ENCODE data around the gene F2RL1.

The F2RL1 gene

DNA sequence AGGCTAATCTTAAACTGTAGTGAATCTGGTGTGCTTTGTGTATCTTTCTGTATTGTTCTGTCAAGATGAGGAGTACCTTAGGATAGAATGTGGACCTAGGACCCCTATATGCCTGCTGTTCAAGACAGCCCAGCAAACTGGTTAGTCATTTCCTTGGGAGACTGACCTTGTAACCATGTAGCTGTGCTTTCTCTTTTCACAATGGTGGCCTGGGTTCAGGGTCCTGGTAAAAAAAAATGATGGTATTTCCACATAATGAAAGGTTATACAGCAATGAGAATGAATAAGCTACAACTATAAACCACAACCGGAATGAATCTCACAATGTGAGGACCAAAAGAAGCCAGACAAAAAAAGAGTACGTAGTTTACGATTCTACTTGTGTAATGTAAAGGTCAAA is 36.4 kb upstream of the F2RL1 start:
- no peak for TF ChIP-seq ZBTB7A (IDR thresholded peaks at IDR 0.05; ENCODE audit: low read depth)
- TF ChIP-seq EP300 (IDR thresholded peaks at IDR 0.05; ENCODE audit: borderline replicate concordance) = no peak

DNA sequence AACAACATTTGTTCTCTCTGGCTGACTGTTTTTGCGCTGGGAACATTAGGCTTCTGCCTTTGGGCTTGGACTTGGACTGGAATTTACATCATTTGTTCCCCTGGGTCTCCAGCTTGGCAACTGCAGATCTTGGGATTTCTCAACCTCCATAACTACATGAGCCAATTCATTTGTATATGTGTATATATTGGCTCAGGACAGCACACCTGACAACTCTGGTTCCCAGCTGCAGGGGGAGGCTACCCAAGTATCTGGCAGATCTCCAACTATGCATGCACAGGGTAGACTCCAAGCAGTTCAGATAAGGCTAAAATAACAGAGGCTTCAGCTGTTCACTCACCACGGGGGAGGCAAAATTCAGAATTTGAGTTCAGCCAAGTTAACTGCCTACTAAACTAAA is 31.6 kb upstream of the F2RL1 start:
- TF ChIP-seq, protein P1, sequence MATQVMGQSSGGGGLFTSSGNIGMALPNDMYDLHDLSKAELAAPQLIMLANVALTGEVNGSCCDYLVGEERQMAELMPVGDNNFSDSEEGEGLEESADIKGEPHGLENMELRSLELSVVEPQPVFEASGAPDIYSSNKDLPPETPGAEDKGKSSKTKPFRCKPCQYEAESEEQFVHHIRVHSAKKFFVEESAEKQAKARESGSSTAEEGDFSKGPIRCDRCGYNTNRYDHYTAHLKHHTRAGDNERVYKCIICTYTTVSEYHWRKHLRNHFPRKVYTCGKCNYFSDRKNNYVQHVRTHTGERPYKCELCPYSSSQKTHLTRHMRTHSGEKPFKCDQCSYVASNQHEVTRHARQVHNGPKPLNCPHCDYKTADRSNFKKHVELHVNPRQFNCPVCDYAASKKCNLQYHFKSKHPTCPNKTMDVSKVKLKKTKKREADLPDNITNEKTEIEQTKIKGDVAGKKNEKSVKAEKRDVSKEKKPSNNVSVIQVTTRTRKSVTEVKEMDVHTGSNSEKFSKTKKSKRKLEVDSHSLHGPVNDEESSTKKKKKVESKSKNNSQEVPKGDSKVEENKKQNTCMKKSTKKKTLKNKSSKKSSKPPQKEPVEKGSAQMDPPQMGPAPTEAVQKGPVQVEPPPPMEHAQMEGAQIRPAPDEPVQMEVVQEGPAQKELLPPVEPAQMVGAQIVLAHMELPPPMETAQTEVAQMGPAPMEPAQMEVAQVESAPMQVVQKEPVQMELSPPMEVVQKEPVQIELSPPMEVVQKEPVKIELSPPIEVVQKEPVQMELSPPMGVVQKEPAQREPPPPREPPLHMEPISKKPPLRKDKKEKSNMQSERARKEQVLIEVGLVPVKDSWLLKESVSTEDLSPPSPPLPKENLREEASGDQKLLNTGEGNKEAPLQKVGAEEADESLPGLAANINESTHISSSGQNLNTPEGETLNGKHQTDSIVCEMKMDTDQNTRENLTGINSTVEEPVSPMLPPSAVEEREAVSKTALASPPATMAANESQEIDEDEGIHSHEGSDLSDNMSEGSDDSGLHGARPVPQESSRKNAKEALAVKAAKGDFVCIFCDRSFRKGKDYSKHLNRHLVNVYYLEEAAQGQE (IDR thresholded peaks at IDR 0.05; ENCODE audit: low read depth) = no peak
- TF ChIP-seq NFIC (IDR thresholded peaks at IDR 0.05) = peak; percentile 39; the same call in 1 of the 2 replicates

DNA sequence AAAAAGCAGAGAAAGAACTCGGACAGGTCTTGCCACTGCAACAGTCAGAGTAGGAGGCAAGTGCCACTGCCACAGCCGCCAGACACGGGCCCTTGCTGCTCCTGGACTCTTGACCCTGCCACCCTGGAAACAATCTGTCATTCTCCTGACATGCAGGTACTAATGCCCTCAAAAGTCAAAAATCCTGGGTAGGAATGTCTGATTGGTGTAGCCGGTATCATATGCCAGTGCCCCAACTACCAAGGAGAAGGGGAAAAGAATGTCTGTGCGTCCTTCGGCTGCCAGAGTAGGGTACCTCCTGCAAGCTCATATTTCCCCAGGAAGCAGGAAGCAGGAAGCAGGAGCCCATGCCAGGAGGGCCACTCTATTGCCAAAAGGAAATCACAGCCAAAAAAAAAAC is 30.5 kb upstream of the F2RL1 start:
- 0 out of 2 replicates have a peak, but pooled peaks have one; percentile 22 for TF ChIP-seq NFIC (IDR thresholded peaks at IDR 0.05)
- no peak for TF ChIP-seq EGR1 (IDR thresholded peaks at IDR 0.05)

DNA sequence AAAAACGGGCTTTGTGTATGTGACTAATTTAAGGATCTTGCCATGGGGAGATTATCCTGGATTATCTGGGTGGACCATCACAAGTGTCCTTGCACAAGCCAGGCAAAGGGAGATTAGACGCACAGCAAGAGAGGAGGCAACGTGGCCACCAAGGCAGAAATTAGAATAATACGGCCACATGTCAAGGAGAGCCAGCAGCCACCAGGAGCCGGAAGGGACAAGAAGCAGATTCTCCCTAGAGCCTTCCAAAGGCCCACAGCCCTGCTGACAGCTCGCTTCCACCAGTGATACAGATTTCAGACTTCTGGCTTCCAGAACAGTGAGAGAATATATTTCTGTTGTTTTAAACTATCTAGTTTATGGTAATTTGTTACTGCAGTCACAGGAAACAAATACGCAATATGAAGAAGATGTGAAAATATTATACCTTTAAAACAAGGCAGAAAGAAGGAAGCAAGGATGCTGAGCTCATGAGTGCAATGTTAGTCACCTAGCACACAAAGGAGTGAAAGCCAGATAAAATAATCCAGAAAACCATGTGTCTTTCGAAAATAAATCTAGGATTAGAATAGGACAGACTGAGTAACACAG is 28.7 kb upstream of the F2RL1 start:
- TF ChIP-seq, protein P2, sequence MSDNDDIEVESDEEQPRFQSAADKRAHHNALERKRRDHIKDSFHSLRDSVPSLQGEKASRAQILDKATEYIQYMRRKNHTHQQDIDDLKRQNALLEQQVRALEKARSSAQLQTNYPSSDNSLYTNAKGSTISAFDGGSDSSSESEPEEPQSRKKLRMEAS (IDR thresholded peaks at IDR 0.05) = no peak
- TF ChIP-seq ZBTB7A (IDR thresholded peaks at IDR 0.05; ENCODE audit: low read depth) (no peak), EP300 (IDR thresholded peaks at IDR 0.05; ENCODE audit: borderline replicate concordance) (no peak), RAD21 (IDR thresholded peaks at IDR 0.05; ENCODE audit: low read depth) (no peak), NFIC (IDR thresholded peaks at IDR 0.05) (no peak), CREB1 (IDR thresholded peaks at IDR 0.05; ENCODE audit: low read depth) (no peak), TAF1 (IDR thresholded peaks at IDR 0.05; ENCODE audit: low read depth) (no peak), FOXM1 (IDR thresholded peaks at IDR 0.05; ENCODE audit: borderline replicate concordance, low read depth) (no peak), TCF12 (IDR thresholded peaks at IDR 0.05; ENCODE audit: low read depth) (no peak), TEAD4 (IDR thresholded peaks at IDR 0.05) (no peak), EGR1 (IDR thresholded peaks at IDR 0.05) (no peak)
- TF ChIP-seq, protein P1 (IDR thresholded peaks at IDR 0.05; ENCODE audit: low read depth) = no peak
- TF ChIP-seq, protein P3, sequence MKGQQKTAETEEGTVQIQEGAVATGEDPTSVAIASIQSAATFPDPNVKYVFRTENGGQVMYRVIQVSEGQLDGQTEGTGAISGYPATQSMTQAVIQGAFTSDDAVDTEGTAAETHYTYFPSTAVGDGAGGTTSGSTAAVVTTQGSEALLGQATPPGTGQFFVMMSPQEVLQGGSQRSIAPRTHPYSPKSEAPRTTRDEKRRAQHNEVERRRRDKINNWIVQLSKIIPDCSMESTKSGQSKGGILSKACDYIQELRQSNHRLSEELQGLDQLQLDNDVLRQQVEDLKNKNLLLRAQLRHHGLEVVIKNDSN (IDR thresholded peaks at IDR 0.05) = no peak

DNA sequence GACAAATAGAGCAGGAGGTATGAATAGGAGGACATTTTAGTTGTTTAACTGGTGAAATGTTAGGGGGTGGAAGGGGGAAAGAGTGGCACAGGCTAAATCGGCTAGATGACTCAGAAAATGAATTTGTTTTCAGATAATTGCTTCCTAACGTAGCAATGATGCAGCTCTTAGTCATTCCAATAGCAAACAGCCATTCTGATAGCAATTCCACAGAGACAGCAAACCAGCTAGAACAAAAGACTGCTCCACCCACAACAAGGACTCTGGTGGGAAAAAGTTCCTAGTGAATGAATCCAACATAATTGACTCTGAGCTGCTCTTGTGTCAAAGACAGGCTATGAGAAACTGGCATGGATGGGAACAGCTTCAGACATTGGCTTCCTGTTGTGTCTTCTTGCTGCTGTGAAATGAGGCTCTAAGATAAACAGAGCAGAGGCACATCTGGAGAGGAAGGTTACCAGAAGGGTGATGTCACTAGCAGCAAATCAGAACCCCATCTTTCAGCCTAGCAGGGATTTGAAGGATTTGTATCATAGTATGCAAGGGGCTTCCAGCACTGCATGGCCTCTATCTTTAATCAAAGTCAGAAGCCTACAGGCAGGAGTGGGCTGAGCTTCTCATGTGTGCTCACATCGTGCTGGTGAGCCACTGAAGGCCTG is 28.1 kb upstream of the F2RL1 start:
- TF ChIP-seq, protein P2 (IDR thresholded peaks at IDR 0.05) = no peak
- 0 out of 2 replicates have a peak, but pooled peaks have one; percentile 10 for TF ChIP-seq TEAD4 (IDR thresholded peaks at IDR 0.05)

DNA sequence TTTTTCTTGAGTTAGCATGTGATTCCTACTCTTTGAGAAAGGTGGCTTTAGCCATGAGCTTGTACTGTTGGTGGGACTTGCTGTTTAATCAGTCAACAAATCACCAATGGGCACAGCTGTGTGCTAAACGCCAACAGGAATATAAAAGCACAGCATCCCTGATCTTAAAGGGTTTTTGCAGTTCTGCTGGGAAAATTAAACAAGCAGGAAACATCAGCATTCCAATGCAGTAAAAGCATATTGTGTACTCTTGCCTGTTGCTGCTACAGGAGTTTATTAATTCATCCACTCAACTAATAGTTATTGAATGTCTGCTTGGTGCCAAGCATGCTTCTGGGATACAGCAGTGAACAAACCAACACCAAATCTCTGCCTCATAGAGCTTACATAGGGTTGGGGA is 27.4 kb upstream of the F2RL1 start:
- no peak for TF ChIP-seq CREB1 (IDR thresholded peaks at IDR 0.05; ENCODE audit: low read depth)
- no peak for TF ChIP-seq TAF1 (IDR thresholded peaks at IDR 0.05; ENCODE audit: low read depth)
- TF ChIP-seq, protein P2 (IDR thresholded peaks at IDR 0.05) = no peak
- no peak for TF ChIP-seq ZBTB7A (IDR thresholded peaks at IDR 0.05; ENCODE audit: low read depth)
- TF ChIP-seq, protein P1 (IDR thresholded peaks at IDR 0.05; ENCODE audit: low read depth) = no peak
- TF ChIP-seq TEAD4 (IDR thresholded peaks at IDR 0.05) = no peak
- no peak for TF ChIP-seq FOXM1 (IDR thresholded peaks at IDR 0.05; ENCODE audit: borderline replicate concordance, low read depth)
- no peak for TF ChIP-seq YY1 (IDR thresholded peaks at IDR 0.05; ENCODE audit: low read depth)
- no peak for TF ChIP-seq EP300 (IDR thresholded peaks at IDR 0.05; ENCODE audit: borderline replicate concordance)
- TF ChIP-seq EGR1 (IDR thresholded peaks at IDR 0.05) = no peak
- no peak for TF ChIP-seq NFIC (IDR thresholded peaks at IDR 0.05)
- TF ChIP-seq, protein P3 (IDR thresholded peaks at IDR 0.05) = no peak
- no peak for TF ChIP-seq RAD21 (IDR thresholded peaks at IDR 0.05; ENCODE audit: low read depth)
- no peak for TF ChIP-seq TCF12 (IDR thresholded peaks at IDR 0.05; ENCODE audit: low read depth)
- TF ChIP-seq CEBPB (IDR thresholded peaks at IDR 0.05) = no peak
